DND-41 (cell line): ENCODE measurements around the gene TSNAX.

Source experiments
- ATAC-seq: fragments of 200-7000 bp; cut with Tn5 transposase; 3 replicates; pipeline ENCODE4 v1.9.1; 2021; ENCODE audit warnings: low read depth; ENCODE audit not compliant: insufficient read depth
- DNase-seq: peaks from one replicate; pipeline ENCODE4 v3.0.0-alpha.2; 2020
- H2AFZ ChIP-seq: 2 replicates; pipeline ENCODE4 v1.6.0; 2012; ENCODE audit warnings: low read depth, low read length
- H3K27ac ChIP-seq: 2 replicates; pipeline ENCODE4 v1.5.1; 2012; ENCODE audit warnings: low read length, inconsistent platforms
- H3K27me3 ChIP-seq: fragments of 200-600 bp; sonication (generic); 2 replicates; pipeline ENCODE4 v1.6.0; 2012; ENCODE audit warnings: low read length, mild to moderate bottlenecking, inconsistent platforms; ENCODE audit not compliant: insufficient read depth, poor library complexity
- H3K36me3 ChIP-seq: 2 replicates; pipeline ENCODE4 v1.5.1; 2012; ENCODE audit warnings: low read length, inconsistent platforms; ENCODE audit not compliant: insufficient read depth
- H3K4me1 ChIP-seq: 2 replicates; pipeline ENCODE4 v1.5.1; 2012; ENCODE audit warnings: mild to moderate bottlenecking, low read length; ENCODE audit not compliant: insufficient read depth
- H3K4me2 ChIP-seq: 2 replicates; pipeline ENCODE4 v1.6.0; 2012; ENCODE audit warnings: mild to moderate bottlenecking, moderate library complexity, low read length, inconsistent platforms; ENCODE audit not compliant: insufficient read depth
- H3K4me3 ChIP-seq, 2 experiments: fragments of 200-600 bp in 1 of 2; shearing (Covaris generic) in 1 of 2; 2 replicates each; pipeline ENCODE4 v1.5.1; 2012 to 2016; ENCODE audit warnings: inconsistent platforms in 2 of 2, low read length in 2 of 2, mild to moderate bottlenecking in 2 of 2, low read depth in 1 of 2, moderate library complexity in 1 of 2
- H3K79me2 ChIP-seq: 2 replicates; pipeline ENCODE4 v1.6.0; 2012; ENCODE audit warnings: low read length, inconsistent platforms; ENCODE audit not compliant: insufficient read depth
- H3K9ac ChIP-seq: 2 replicates; pipeline ENCODE4 v1.6.0; 2012; ENCODE audit warnings: low read depth, mild to moderate bottlenecking, inconsistent platforms, low read length, moderate library complexity
- H3K9me3 ChIP-seq: 2 replicates; pipeline ENCODE4 v1.5.1; 2012; ENCODE audit warnings: low read length, moderate library complexity, mild to moderate bottlenecking, inconsistent platforms; ENCODE audit not compliant: insufficient read depth, severe bottlenecking
- H4K20me1 ChIP-seq: 2 replicates; pipeline ENCODE4 v1.6.0; 2012; ENCODE audit warnings: low read length; ENCODE audit not compliant: insufficient read depth
- CTCF ChIP-seq: IDR thresholded peaks from 2 replicates; pipeline ENCODE4 v1.5.1; 2012; ENCODE audit warnings: borderline replicate concordance, low read length, moderate library complexity, mild to moderate bottlenecking; ENCODE audit not compliant: poor library complexity, severe bottlenecking; ENCODE audit errors: extremely low read depth
- EZH2 ChIP-seq: IDR thresholded peaks from 3 replicates; pipeline ENCODE4 v1.6.1; 2012; ENCODE audit warnings: borderline replicate concordance, low read depth, mild to moderate bottlenecking, moderate library complexity, low read length, inconsistent platforms; ENCODE audit not compliant: severe bottlenecking

Gene TSNAX

GRCh38 chr1:231557411-231557810, 28.9 kb downstream of the TSNAX start:
- H3K79me2 ChIP-seq, result peaks cover 9% of the 10 kb centered on the region

GRCh38 chr1:231557898-231558707, 29.6 kb downstream of the TSNAX start:
- Histone ChIP-seq H3K9ac (no peak overlapping the region), H2AFZ (no peak overlapping the region), H3K4me3 (no peak overlapping the region), H3K4me2 (no peak overlapping the region), H3K9me3 (no peaks in the 10 kb centered on the region), H3K79me2 (peaks cover 7% of the 10 kb centered on the region), H3K36me3 (peaks cover 19% of the 10 kb centered on the region; the same call in 1 of the 2 replicates), H3K4me1 (no peaks in the 10 kb centered on the region), H3K27ac (no peak overlapping the region), H3K27me3 (no peaks in the 10 kb centered on the region), H4K20me1 (peaks cover 6% of the 10 kb centered on the region; the same call in 1 of the 2 replicates)
- TF ChIP-seq EZH2 (no peak), CTCF (no peak)
- no peak for ATAC-seq
- DNase-seq, result no peak

More at GRCh38 chr1:231557411-231557810, 28.9 kb downstream of the TSNAX start:
- H3K27me3 ChIP-seq, result no peaks in the 10 kb centered on the region
- no peak for ATAC-seq
- no peak overlapping the region for H3K27ac ChIP-seq
- no peak overlapping the region for H3K9ac ChIP-seq
- no peaks in the 10 kb centered on the region for H3K4me1 ChIP-seq
- no peaks in the 10 kb centered on the region for H3K9me3 ChIP-seq
- TF ChIP-seq CTCF (no peak), EZH2 (no peak)
- no peak for DNase-seq
- H4K20me1 ChIP-seq, result peaks cover 6% of the 10 kb centered on the region; the same call in 1 of the 2 replicates
- peaks cover 13% of the 10 kb centered on the region; the same call in 1 of the 2 replicates for H3K36me3 ChIP-seq
- H2AFZ ChIP-seq, result no peak overlapping the region
- no peak overlapping the region for H3K4me2 ChIP-seq
- no peak overlapping the region for H3K4me3 ChIP-seq

- Histone ChIP-seq H3K9me3 (no peaks in the 10 kb centered on the region), H3K79me2 (peaks cover 7% of the 10 kb centered on the region), H3K27ac (no peak overlapping the region), H3K4me1 (no peaks in the 10 kb centered on the region), H4K20me1 (peaks cover 6% of the 10 kb centered on the region; the same call in 1 of the 2 replicates), H3K27me3 (no peaks in the 10 kb centered on the region), H3K4me2 (no peak overlapping the region), H3K9ac (no peak overlapping the region), H2AFZ (no peak overlapping the region), H3K4me3 (no peak overlapping the region), H3K36me3 (peaks cover 22% of the 10 kb centered on the region; the same call in 1 of the 2 replicates)
- TF ChIP-seq CTCF, result no peak
- TF ChIP-seq EZH2, result no peak
- ATAC-seq, result no peak
- no peak for DNase-seq
Measured at GRCh38 chr1:231558708-231559185, 30.3 kb downstream of the TSNAX start.
